Prostate gland (tissue), 2 donors: Measurements from ENCODE around the gene ZXDC.

Source experiments
- CTCF ChIP-seq, 4 experiments: fragments of 200-600 bp in 2 of 4; fragments of 450-650 bp in 2 of 4; sonication (generic) in 2 of 4; IDR thresholded peaks; 1 replicate in 3 of 4; 2 replicates in 1 of 4; pipeline ENCODE4 v1.5.1; 2016 to 2019; ENCODE audit warnings: antibody characterized with exemption in 4 of 4, mild to moderate bottlenecking in 2 of 4, moderate library complexity in 2 of 4
- POLR2A ChIP-seq: fragments of 450-650 bp; IDR thresholded peaks from one replicate; pipeline ENCODE4 v1.6.1; 2016; ENCODE audit warnings: antibody characterized with exemption, mild to moderate bottlenecking
- POLR2AphosphoS5 ChIP-seq: sonication (generic); formaldehyde crosslinking; IDR thresholded peaks from one replicate; pipeline ENCODE4 v1.6.1; 2017; ENCODE audit warnings: antibody characterized with exemption

GRCh38 chr3:126469479-126469878 is 6.2 kb downstream of the ZXDC start:
- TF ChIP-seq POLR2A (no peak), CTCF (IDR thresholded peaks at IDR 0.05) (no peak), POLR2AphosphoS5 (no peak)
